ENCODE results near the gene CCDC149. TPM values are rescaled to one million over a fixed set of nuclear protein-coding genes. Genes with fewer than 3 reads are reported as not detected.

Gene CCDC149
- total RNA-seq, 1 donor from 2014 or later = 21.5 TPM

DNA sequence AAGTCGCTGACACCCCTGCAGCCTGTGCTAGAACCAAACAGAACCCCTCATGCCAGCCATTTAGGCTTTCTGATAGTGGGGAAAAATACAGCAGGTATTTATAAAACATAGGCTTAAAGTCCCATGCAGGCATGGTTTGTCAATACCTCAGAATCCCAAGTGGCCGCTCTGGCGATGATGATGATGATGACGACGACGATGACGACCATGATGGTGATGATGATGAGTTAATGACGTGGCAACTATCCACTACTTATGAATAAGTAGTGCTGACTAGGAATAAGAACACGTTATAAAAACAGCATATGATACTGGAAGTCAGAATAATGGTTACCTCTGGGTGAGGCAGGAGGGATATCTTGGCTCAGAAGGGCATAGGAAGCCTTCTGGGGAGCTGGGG, 18.0 kb downstream of the CCDC149 start:
- TF ChIP-seq, protein P1, sequence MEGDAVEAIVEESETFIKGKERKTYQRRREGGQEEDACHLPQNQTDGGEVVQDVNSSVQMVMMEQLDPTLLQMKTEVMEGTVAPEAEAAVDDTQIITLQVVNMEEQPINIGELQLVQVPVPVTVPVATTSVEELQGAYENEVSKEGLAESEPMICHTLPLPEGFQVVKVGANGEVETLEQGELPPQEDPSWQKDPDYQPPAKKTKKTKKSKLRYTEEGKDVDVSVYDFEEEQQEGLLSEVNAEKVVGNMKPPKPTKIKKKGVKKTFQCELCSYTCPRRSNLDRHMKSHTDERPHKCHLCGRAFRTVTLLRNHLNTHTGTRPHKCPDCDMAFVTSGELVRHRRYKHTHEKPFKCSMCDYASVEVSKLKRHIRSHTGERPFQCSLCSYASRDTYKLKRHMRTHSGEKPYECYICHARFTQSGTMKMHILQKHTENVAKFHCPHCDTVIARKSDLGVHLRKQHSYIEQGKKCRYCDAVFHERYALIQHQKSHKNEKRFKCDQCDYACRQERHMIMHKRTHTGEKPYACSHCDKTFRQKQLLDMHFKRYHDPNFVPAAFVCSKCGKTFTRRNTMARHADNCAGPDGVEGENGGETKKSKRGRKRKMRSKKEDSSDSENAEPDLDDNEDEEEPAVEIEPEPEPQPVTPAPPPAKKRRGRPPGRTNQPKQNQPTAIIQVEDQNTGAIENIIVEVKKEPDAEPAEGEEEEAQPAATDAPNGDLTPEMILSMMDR (IDR thresholded peaks at IDR 0.05) = no peak
- H3K27me3 Mint-ChIP-seq (ENCODE audit: low read depth) = no peaks in the 10 kb centered on the region
- H3K36me3 Mint-ChIP-seq (ENCODE audit: low read depth) = peaks cover 5% of the 10 kb centered on the region
- H3K27ac Mint-ChIP-seq (ENCODE audit: unreplicated experiment) = no peak overlapping the region
- no peaks in the 10 kb centered on the region for H3K9me3 Mint-ChIP-seq (ENCODE audit: low read depth)
- DNase-seq (ENCODE audit: low spot score) = no peak
- peaks cover 8% of the 10 kb centered on the region for H3K4me1 Mint-ChIP-seq (ENCODE audit: low read depth)
- no peak overlapping the region for H3K4me3 Mint-ChIP-seq (ENCODE audit: unreplicated experiment)

DNA sequence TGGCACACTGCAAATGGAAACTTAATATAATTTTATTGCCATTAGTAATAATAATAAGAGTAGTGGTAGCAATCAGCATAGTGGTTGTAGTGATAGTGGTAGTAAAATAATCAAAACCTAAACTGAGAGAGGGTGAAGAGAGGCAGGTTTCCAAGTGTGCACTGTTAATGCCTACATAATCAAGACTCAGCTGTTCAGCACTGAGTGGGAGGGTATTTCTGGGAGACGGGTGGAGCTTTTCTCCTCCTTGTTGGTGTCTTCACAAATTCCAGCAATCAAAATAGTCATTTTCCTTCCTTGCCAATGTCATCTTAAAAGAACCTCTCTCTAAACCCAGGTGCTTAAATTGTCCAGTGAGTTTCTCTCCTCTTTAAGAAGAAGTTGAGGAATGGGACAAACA, 18.6 kb downstream of the CCDC149 start:
- Mint-ChIP-seq H3K36me3 (ENCODE audit: low read depth) (peaks cover 5% of the 10 kb centered on the region), H3K4me1 (ENCODE audit: low read depth) (peaks cover 9% of the 10 kb centered on the region), H3K9me3 (ENCODE audit: low read depth) (no peaks in the 10 kb centered on the region), H3K27ac (ENCODE audit: unreplicated experiment) (no peak overlapping the region), H3K27me3 (ENCODE audit: low read depth) (no peaks in the 10 kb centered on the region), H3K4me3 (ENCODE audit: unreplicated experiment) (no peak overlapping the region)
- TF ChIP-seq, protein P1 (IDR thresholded peaks at IDR 0.05) = no peak
- DNase-seq (ENCODE audit: low spot score) = no peak

DNA sequence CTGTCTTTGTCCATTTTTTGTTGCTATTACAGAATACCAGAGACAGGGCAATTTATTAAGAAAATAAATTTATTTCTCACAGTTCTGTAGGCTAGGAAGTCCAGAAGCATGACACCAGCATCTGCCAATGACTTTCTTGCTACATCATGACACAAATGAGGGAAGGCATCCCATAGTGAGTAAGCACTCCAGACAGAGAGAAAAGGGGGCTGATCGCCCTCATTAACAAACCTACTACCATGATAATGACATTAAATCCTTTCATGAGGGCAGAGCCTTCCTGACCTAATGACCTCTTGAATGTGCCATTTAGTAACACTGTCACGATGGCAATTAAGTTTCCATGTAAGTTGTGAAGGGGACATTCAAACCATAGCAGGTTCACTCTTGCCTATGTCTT, 20.1 kb downstream of the CCDC149 start:
- TF ChIP-seq, protein P1 (IDR thresholded peaks at IDR 0.05) = no peak
- H3K9me3 Mint-ChIP-seq (ENCODE audit: low read depth) = no peaks in the 10 kb centered on the region
- no peaks in the 10 kb centered on the region for H3K27me3 Mint-ChIP-seq (ENCODE audit: low read depth)
- DNase-seq (ENCODE audit: low spot score) = no peak
- H3K36me3 Mint-ChIP-seq (ENCODE audit: low read depth) = peaks cover 6% of the 10 kb centered on the region
- peaks cover 9% of the 10 kb centered on the region for H3K4me1 Mint-ChIP-seq (ENCODE audit: low read depth)
- no peak overlapping the region for H3K27ac Mint-ChIP-seq (ENCODE audit: unreplicated experiment)
- no peak overlapping the region for H3K4me3 Mint-ChIP-seq (ENCODE audit: unreplicated experiment)

DNA sequence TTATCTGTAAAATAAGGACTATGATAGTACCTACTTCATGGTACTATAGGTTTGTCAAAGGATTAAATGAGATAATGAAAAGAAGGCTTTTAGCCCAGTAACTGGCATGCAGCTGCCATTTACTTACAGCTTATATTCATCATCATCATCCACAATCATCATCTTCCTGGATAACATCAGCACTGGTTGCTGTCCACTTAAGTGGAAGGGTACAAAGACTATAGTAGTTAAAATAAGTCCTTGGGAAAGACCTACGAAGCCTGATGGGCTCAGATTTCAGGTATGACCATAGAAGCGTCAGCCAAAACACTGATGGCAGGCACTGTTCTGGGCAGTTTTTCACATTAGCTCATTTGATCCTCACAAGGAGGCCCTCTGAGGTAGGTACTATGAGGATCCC, 20.6 kb downstream of the CCDC149 start:
- DNase-seq (ENCODE audit: low spot score) = no peak
- Mint-ChIP-seq H3K27me3 (ENCODE audit: low read depth) (no peaks in the 10 kb centered on the region), H3K36me3 (ENCODE audit: low read depth) (peaks cover 7% of the 10 kb centered on the region), H3K27ac (ENCODE audit: unreplicated experiment) (no peak overlapping the region), H3K9me3 (ENCODE audit: low read depth) (no peaks in the 10 kb centered on the region), H3K4me1 (ENCODE audit: low read depth) (peaks cover 9% of the 10 kb centered on the region), H3K4me3 (ENCODE audit: unreplicated experiment) (no peak overlapping the region)
- TF ChIP-seq, protein P1 (IDR thresholded peaks at IDR 0.05) = no peak

DNA sequence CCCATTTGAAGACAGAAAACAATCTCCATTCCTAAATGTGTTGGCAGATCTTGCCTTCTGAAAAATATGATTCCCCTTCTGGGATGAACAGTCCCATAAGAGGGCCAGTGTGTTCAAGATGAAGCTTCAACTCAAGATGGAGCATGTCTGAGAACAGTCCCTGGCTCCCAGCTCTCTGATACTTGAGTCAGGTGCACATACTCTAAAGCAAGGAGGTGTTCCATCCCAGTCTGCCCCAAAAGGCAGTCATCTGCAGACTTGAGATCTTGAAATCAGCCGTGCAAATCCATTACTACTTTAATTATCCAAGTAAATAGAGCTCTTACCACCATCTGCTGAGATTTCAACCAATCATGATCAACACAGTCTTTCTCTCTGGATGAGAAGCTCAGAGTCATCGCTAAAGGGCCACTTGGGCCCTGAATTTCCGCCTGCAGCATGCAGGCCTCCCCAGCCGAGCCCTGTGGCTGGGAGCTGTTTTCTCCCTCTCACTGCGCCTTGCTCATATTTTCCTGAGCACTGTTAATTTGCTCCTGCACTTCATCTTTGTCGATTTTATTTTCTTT, 22.2 kb downstream of the CCDC149 start:
- DNase-seq (ENCODE audit: low spot score) = no peak
- Mint-ChIP-seq H3K36me3 (ENCODE audit: low read depth) (peaks cover 7% of the 10 kb centered on the region), H3K27me3 (ENCODE audit: low read depth) (no peaks in the 10 kb centered on the region), H3K9me3 (ENCODE audit: low read depth) (no peaks in the 10 kb centered on the region), H3K4me3 (ENCODE audit: unreplicated experiment) (no peak overlapping the region), H3K27ac (ENCODE audit: unreplicated experiment) (no peak overlapping the region), H3K4me1 (ENCODE audit: low read depth) (peaks cover 9% of the 10 kb centered on the region)
- TF ChIP-seq, protein P1 (IDR thresholded peaks at IDR 0.05) = no peak
